ENCODE data around the gene SOSTDC1.
"Not testable (repeated sequence)": the region's sequence is repeated elsewhere in the genome, so short reads cannot be mapped to it uniquely, and the experiment has no call there.

The SOSTDC1 gene

DNA sequence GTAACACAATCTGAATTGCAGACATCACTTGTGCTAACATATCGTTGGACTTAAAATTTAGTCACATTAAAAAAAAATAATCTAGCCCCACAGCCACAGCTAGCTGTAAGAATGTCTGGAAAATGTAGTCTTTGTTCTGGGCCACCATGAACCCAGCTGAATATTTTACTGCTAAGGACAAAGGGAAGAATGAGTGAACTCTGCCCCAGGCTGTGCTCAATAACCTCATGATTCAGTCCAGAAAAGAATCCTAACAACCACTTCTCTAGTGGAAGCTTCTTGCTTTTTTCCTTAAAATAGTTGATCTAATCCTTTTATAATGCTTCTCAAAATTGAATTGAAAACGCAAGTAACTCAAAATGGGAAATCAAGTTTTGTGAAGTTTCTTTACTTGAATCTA, 25.6 kb upstream of the SOSTDC1 start:
- TF ChIP-seq ZNF274 (IDR thresholded peaks at IDR 0.05; ENCODE audit: low read depth, low read length): no peak
- H3K4me3 ChIP-seq (ENCODE audit: low read length): no peak overlapping the region

- TF ChIP-seq ZNF274 (IDR thresholded peaks at IDR 0.05; ENCODE audit: low read depth, low read length): no peak
Measured at GRCh38 chr7:16484453-16485158, 19.1 kb upstream of the SOSTDC1 start.

GRCh38 chr7:16479591-16479990, 14.1 kb upstream of the SOSTDC1 start:
- no peak for TF ChIP-seq ZNF274 (IDR thresholded peaks at IDR 0.05; ENCODE audit: low read depth, low read length)
- H3K4me3 ChIP-seq (ENCODE audit: low read length): no peak overlapping the region

More at GRCh38 chr7:16484453-16485158, 19.1 kb upstream of the SOSTDC1 start:
- no peak overlapping the region for H3K4me3 ChIP-seq (ENCODE audit: low read length)

GRCh38 chr7:16479161-16479560, 13.6 kb upstream of the SOSTDC1 start:
- no peak for TF ChIP-seq ZNF274 (IDR thresholded peaks at IDR 0.05; ENCODE audit: low read depth, low read length)
- H3K4me3 ChIP-seq (ENCODE audit: low read length): no peak overlapping the region

GRCh38 chr7:16471933-16472332, 6.4 kb upstream of the SOSTDC1 start:
- TF ChIP-seq ZNF274 (IDR thresholded peaks at IDR 0.05; ENCODE audit: low read depth, low read length): no peak

DNA sequence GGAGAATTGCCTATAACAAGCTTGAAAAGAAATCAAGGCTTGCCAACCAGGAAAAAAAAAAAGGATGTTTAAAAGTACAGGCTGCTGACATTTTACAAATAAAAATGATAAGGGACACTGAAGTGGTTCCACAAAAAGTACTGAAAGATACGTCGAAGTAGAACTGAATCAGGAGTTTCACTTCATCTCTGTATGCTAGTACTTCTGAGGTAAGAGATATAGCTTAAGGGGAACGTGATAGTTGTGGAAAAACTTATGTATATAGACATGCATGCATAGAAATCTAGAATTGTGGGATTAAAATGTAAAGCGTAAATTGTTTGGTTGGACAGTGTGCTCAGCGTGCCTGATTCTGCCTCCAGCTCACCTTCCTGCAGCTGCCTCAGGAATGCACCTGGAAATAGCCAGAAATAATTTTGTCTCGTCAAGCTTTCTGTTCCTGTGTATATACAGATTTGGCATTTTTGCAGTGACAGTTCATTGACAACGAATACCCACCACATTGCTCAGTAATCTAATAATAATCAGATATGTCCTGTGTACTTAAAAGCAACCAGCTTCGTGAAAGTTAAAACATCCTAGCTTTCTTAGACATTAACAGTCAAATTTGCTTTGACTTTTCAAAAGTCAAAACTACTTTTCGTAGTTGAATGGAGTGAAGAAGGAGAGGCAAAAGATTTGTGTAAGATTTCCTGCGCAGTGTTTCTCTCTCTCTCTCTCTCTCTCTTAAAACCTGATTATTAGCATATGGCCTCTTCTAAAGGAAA, 1.4 kb downstream of the SOSTDC1 start:
- TF ChIP-seq ZNF274 (IDR thresholded peaks at IDR 0.05; ENCODE audit: low read depth, low read length): no peak
- no peak overlapping the region for H3K4me3 ChIP-seq (ENCODE audit: low read length)

More at GRCh38 chr7:16471933-16472332, 6.4 kb upstream of the SOSTDC1 start:
- no peak overlapping the region for H3K4me3 ChIP-seq (ENCODE audit: low read length)

- H3K4me3 ChIP-seq (ENCODE audit: low read length): no peak overlapping the region
- TF ChIP-seq ZNF274 (IDR thresholded peaks at IDR 0.05; ENCODE audit: low read depth, low read length): no peak
Measured at GRCh38 chr7:16463520-16463919, 2.0 kb downstream of the SOSTDC1 start.

DNA sequence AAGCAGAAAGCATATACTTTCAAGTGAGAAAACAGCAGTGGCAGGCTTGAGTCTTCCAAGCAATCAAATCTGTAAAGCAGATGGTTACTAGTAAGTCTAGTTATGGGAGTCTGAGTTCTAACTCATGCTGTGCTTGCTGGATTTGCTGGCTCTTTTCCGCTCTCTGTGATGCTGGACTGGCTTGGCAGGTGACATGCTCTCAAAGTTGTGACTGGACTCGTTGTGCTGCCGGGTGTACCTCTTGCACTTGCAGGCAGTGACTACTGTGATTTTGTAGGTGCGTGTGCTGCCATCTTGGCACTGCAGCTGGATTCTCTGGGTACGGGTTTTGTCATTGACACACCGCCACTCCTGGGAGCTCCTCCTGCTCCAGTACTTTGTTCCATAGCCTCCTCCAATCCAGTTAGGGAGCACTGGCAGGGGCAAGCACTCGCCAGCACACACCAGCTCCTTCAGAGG, 3.1 kb downstream of the SOSTDC1 start:
- TF ChIP-seq ZNF274 (IDR thresholded peaks at IDR 0.05; ENCODE audit: low read depth, low read length): no peak
- no peak overlapping the region for H3K4me3 ChIP-seq (ENCODE audit: low read length)

DNA sequence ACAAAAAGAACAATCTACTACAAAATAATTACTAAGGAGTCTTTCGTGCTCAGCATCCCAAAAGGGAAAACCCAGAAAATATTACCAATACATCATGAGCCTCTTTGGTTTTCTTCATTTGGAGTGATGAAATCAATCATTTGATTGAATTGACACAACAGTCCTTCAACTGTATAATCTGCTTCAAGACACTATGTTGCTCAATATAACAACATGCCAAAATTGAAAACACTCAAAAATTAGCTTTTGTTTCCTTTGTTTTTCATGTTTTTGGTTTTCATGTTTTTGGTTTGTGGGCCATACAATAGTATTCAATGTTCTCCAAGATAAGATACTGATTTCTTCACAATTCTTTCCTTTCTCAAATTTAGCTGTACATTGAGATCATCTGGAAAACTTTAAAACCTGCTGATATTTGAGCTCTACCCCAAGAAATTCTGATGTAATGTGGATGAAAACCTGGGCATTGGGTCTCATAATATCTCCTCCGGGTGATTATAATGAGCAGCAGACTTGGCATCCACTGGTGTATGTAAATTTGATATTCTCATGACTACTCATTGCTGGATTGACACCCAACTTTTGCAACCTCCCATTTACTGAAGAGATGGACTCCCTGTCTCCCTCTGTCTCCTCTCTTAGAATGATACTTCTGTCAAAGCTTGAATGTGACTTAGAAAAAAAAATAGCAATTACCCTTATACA, 4.6 kb downstream of the SOSTDC1 start:
- TF ChIP-seq ZNF274 (IDR thresholded peaks at IDR 0.05; ENCODE audit: low read depth, low read length): no peak

GRCh38 chr7:16456303-16456702, 9.2 kb downstream of the SOSTDC1 start:
- not testable (repeated sequence) for H3K4me3 ChIP-seq (ENCODE audit: low read length)

More for the DNA sequence above, 4.6 kb downstream of the SOSTDC1 start:
- no peak overlapping the region for H3K4me3 ChIP-seq (ENCODE audit: low read length)

GRCh38 chr7:16455591-16455990, 9.9 kb downstream of the SOSTDC1 start:
- no peak for TF ChIP-seq ZNF274 (IDR thresholded peaks at IDR 0.05; ENCODE audit: low read depth, low read length)

DNA sequence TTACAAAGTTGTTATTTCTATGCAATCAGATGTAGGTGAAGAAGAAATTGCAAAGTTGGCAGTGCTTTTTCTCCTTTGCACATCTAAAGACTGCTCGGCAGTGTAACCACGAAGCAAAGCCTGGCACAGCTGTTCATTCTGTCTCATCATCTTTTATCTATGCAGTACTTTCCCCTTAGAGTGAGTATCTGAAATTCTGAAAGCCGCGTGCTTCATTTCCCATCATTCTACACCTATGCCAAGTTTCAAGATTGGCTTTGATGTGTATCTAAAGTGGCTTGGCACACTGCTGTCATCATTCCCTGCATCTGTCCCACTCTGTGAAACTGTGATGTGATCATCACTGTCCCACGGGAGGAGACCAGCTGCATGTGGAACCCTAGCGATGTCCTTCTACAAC, 15.2 kb downstream of the SOSTDC1 start:
- no peak for TF ChIP-seq ZNF274 (IDR thresholded peaks at IDR 0.05; ENCODE audit: low read depth, low read length)
- H3K4me3 ChIP-seq (ENCODE audit: low read length): no peak overlapping the region

More at GRCh38 chr7:16455591-16455990, 9.9 kb downstream of the SOSTDC1 start:
- H3K4me3 ChIP-seq (ENCODE audit: low read length): no peak overlapping the region

GRCh38 chr7:16447876-16448275, 17.7 kb downstream of the SOSTDC1 start:
- no peak for TF ChIP-seq ZNF274 (IDR thresholded peaks at IDR 0.05; ENCODE audit: low read depth, low read length)
- no peak overlapping the region for H3K4me3 ChIP-seq (ENCODE audit: low read length)

DNA sequence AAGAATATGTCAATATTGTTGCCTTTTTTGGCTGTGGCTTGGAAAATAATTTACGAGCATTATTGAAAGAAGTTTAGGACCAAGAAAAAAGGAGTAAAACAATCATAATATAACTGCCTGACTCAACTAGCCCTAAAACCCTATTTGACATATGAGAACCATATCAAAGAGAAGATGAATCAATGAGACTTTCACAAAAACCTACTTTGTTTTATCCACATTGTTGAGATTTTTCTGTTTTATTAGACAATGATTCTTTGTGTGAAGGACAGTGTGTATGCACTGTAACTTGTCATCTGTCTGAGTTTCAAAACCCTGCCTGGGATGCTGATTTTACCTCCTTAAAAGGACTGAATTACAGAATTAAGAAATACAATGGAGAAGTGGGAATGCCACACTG, 19.0 kb downstream of the SOSTDC1 start:
- no peak overlapping the region for H3K4me3 ChIP-seq (ENCODE audit: low read length)
- no peak for TF ChIP-seq ZNF274 (IDR thresholded peaks at IDR 0.05; ENCODE audit: low read depth, low read length)

GRCh38 chr7:16443871-16444270, 21.7 kb downstream of the SOSTDC1 start:
- H3K4me3 ChIP-seq (ENCODE audit: low read length): not testable (repeated sequence)

Measured in GM08714 (cell line).